ENCODE results near the gene PAPLN. TPM values are rescaled to one million over a fixed set of nuclear protein-coding genes. Genes with fewer than 3 reads are reported as not detected.
"Not testable (repeated sequence)": the region's sequence is repeated elsewhere in the genome, so short reads cannot be mapped to it uniquely, and the experiment has no call there.

PAPLN gene, protein sequence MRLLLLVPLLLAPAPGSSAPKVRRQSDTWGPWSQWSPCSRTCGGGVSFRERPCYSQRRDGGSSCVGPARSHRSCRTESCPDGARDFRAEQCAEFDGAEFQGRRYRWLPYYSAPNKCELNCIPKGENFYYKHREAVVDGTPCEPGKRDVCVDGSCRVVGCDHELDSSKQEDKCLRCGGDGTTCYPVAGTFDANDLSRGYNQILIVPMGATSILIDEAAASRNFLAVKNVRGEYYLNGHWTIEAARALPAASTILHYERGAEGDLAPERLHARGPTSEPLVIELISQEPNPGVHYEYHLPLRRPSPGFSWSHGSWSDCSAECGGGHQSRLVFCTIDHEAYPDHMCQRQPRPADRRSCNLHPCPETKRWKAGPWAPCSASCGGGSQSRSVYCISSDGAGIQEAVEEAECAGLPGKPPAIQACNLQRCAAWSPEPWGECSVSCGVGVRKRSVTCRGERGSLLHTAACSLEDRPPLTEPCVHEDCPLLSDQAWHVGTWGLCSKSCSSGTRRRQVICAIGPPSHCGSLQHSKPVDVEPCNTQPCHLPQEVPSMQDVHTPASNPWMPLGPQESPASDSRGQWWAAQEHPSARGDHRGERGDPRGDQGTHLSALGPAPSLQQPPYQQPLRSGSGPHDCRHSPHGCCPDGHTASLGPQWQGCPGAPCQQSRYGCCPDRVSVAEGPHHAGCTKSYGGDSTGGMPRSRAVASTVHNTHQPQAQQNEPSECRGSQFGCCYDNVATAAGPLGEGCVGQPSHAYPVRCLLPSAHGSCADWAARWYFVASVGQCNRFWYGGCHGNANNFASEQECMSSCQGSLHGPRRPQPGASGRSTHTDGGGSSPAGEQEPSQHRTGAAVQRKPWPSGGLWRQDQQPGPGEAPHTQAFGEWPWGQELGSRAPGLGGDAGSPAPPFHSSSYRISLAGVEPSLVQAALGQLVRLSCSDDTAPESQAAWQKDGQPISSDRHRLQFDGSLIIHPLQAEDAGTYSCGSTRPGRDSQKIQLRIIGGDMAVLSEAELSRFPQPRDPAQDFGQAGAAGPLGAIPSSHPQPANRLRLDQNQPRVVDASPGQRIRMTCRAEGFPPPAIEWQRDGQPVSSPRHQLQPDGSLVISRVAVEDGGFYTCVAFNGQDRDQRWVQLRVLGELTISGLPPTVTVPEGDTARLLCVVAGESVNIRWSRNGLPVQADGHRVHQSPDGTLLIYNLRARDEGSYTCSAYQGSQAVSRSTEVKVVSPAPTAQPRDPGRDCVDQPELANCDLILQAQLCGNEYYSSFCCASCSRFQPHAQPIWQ
- total RNA-seq (2014; rRNA removed; shearing (Covaris generic)), result 1.6 and 2.8 TPM in 2 replicates

DNA sequence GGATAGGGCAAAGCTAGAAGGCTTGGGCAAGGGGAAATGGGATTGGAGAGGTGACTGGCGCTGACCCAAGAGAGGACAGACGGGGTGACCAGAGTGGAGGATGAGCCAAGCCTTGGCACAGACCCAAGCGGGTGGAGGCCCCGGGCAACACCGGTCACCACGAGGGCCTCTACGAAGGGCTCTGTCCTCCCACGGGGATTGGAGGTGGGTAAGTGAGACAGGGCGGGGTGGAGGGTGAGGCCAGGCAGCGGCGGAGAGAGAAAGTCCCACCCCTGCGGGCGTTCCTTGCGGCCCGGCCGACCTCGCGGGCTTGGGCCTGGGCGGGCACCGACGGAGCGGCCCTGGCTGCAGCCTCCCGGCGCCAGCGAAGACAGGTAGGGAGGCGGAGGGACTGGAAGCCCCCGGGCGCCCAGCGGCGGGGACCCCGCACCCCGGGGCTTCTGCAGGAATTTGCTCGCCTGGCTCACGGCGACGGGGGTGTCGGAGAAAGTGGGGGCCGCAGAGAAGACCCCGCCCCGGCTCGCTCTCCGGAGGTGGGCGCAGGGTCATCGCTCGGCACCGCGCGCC lies at the start of gene PAPLN:
TSS of gene PAPLN (plus strand) at position 288 of the 567 bp plus-strand sequence. CDS start 2,273 bp downstream, outside the sequence.
- DNase-seq (ENCODE audit: low read depth), result peak; percentile 69

DNA sequence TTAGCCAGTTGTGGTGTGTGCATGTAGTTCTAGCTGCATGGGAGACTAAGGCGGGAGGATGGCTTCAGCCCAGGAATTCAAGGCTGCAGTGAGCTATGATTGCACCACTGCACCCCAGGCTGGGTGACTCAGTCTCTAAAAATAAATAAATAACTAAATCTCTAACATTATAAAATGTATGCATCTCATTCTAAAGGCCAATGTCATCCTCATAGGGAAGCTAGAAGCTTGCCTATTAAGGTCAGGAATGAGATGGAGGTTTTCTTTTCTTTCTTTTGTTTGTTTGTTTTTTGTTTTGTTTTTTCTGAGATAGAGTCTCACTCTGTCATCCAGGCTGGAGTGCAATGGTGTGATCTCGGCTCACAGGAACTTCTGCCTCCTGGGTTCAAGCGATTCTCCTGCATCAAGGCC lies 48.8 kb upstream of the PAPLN start:
- peak; percentile 52 for DNase-seq (ENCODE audit: low read depth)

DNA sequence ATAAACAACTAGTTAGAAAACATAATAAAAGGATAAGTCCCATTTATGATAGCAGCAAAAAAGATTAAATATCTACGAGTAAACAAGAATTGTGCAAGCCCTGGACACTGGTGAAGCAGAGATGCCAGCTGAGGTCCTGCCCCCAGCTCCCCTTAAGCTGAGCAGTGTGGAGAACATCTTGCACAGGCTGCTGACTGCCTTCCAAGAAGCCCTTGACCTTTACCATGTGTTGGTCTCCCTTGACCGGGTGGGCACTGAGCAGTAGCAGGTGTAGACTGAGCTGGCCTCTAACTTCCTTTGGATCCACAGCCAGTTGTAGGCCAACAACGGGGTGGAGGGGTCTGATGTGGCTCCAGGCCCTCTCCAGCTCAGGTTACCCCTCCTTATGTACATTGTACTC lies 47.7 kb upstream of the PAPLN start:
- DNase-seq (ENCODE audit: low read depth), result no peak

DNA sequence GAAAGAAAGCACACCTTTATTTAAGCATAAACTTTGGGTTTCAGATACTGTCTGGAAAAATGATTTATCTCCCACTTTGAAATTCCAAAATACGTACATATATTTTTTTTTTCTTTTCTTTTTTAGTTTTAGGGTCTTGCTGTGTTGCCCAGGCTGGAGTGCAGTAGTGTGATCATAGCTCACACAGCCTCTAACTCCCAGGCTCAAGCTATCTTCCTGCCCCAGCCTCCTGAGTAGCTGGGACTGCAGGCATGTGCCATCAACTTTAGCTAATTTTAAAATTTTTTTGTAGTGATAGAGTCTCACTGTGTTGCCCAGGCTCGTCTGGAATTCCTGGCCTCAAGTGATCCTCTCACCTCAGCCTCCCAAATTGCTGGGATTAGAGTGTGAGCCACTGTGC lies 45.9 kb upstream of the PAPLN start:
- no peak for DNase-seq (ENCODE audit: low read depth)

DNA sequence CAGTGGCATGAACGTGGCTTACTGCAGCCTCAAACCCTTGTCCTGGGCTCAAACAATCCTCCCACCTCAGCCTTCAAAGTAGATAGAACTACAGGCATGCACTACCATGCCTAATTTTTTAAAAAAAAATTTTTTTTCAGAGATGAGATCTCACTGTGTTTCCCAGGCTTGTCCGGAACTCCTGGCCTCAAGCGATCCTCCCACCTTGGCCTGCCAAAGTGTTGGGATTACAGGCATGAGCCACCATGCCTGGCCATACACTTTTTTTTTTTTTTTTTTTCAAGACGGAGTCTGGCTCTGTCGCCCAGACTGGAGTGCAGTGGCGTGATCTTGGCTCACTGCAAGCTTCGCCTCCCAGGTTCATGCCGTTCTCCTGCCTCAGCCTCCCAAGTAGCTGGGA lies 43.0 kb upstream of the PAPLN start:
- DNase-seq (ENCODE audit: low read depth), result not testable (repeated sequence)

DNA sequence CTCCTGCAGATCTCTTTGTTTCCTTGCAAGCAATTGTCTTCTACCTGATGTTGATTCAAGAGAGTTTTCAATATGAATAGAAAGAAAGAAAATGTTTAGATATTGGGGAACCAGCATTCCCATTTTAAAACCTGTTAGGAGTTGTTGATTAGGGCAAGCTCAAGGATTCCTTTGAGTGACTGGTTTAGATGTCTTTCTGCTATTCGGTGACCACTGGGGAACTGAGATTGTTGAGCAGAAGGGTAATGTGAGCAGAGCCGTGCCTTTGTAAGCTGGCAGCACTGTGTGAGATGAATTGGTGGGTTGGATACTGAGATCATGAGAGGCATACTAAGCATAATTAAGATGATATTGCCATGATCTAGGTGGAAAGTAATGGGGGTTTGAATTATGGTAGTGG lies 39.1 kb upstream of the PAPLN start:
- DNase-seq (ENCODE audit: low read depth), result no peak

DNA sequence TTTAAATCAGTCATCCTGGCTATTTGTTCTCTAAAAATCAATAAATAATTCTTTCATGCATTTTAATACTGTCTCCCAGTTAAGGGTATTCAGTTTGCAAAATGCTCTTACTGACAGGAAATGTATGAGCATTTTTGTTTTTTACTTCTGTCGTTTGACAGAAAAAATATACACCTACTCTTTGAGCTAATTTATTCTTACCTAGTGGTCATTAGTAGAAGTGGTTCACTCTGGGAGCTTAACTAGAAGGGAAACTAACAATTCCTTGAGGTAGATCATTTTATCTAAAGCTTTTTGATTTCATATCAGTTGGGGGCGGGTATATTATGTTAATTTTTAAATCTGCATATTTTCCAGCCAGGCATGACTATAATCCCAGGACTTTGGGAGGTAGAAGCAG lies 33.8 kb upstream of the PAPLN start:
- no peak for DNase-seq (ENCODE audit: low read depth)

DNA sequence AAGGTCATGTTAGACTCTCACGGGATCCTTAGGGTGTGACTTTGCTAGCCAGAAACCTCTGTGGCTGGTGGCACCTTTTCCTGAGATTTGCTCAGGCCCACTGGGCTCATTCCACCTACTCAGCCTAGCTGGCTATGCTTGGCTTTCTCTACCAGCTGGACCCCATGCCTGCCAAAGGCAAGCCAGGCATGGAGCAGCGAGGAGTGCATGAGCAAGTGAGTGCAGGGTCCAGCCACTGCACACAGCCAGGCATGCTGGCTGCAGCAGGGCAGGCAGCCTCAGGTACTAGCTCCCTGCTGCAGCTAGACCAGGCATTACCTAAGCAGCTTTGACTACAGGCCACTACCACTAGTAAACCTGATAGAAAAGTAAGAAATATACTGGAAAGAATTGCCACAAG lies 29.7 kb upstream of the PAPLN start:
- DNase-seq (ENCODE audit: low read depth), result no peak

DNA sequence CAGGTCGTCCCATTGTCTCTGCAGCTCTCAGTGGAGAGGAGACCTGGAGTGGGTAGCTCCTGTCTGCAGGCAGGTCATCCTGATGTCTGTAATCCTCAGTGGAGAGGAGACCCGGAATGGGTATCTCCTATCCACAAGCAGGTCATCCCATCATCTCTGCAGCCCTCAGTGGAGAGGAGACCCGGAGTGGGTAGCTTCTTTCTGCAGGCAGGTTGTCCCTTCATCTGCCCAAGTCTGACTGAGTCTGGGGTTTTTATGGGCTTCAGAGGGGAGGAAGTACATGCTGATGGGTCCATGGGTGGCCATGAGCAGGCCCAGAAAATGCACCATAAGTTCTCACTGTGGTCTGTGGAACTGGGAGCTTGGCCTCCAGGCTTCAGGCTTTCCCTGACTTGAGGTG lies 28.9 kb upstream of the PAPLN start:
- DNase-seq (ENCODE audit: low read depth), result no peak

DNA sequence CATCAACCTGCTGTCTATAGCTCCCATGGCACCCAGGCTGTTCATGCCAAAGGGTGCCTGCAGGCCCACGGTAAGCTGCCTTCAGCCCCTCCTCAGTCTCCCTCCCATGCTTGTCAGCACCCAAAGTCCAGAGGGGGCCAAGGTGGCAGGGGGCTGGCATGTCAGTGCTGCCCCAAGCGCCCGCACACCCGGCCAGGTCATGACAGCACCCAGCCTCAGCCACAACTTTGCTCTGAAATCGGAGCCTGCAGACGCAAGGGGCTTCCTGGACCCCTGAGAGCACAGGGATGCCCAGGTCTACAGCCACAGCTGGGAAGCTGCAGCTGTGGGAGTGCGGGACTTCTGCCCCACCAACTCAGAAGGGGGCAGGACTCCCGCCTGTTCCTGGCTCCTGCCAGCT lies 28.5 kb upstream of the PAPLN start:
- DNase-seq (ENCODE audit: low read depth), result no peak

DNA sequence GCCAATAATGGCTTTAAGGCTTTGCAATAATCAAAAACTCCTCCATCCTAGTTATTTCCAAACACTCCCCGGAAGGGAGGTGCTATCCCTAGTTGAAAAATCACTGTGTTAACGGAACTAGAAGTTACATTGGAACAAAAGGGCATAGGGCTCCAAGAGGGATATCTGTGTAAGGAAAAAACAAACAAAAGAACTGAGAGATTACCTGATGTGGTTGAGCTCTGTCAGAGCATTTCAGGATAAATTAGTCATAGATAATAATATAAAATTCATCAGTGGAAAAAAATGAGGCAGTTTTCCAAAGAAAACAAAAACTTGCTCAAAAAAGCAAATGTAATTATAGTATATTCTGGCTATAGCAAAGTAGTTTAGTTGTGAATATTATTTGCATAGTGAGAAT lies 27.4 kb upstream of the PAPLN start:
- DNase-seq (ENCODE audit: low read depth), result no peak

DNA sequence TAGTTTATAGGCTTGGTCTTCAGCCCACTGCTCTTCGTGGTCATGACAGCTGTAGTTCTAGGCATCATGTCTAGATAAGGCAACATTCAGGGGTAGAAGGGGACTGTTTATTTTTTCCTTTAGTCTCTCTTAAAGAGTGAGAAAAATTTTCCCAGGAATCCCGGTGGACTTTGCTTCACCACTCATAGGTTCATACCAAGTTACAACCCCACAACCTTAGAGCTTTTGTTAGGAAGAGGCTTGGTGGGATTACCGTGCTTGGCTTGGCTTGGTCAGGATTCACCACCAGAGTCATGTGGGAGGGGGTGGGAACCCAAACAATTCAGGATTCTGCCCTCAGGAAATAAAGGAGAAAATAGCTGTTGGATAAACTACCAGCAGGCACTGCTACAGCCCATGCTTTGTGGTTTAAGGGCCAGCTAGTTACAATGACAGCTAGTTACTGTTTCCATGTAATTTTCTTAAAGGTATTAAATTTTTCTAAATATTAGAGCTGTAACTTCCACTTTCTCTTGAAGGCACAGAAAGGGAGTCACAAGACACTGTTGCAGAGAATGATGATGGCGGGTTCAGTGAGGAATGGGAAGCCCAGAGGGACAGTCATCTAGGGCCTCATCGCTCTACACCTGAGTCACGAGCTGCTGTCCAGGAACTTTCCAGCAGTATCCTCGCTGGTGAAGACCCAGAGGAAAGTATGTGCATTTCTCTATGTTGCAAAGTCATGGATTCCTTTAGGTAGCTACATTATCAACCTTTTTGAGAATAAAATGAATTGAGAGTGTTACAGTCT lies 25.9 kb upstream of the PAPLN start:
- peak; percentile 19 for DNase-seq (ENCODE audit: low read depth)

DNA sequence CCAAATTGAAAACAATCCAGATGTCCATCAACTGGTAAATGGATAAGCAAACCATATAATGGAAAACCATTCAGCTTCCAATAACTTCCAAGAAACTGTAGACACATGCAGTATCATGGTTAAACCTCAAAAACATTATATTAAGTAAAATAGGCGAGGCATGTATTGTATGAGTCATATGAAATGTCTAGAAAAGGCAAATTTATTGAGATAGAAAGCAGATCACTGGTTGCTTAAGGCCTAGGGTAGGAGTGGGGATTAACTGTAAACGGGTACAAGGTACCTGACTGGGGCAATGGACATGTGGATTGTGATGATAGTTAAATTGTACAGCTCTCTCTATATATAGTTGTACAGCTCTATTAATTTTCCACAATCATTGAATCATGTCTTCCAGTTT lies 21.3 kb upstream of the PAPLN start:
- no peak for DNase-seq (ENCODE audit: low read depth)

DNA sequence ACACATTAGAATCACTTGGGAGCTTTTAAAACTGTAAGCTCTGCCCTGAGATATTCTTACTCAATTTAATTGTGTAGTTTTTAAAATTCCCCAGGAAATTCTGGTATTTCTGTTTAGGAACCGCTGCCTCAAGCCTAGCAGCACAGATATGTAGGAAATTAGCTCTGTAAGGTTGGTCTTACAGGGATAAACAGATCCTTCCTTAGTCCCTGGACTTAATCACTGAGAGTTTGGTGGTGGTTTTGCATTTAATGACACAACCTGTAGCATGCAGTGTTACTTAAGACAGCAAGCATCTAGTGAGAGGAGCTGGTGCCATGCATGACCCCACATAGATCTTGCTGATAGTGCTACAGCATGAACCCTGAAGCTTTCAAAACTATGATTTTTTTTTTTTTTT lies 19.9 kb upstream of the PAPLN start:
- no peak for DNase-seq (ENCODE audit: low read depth)

DNA sequence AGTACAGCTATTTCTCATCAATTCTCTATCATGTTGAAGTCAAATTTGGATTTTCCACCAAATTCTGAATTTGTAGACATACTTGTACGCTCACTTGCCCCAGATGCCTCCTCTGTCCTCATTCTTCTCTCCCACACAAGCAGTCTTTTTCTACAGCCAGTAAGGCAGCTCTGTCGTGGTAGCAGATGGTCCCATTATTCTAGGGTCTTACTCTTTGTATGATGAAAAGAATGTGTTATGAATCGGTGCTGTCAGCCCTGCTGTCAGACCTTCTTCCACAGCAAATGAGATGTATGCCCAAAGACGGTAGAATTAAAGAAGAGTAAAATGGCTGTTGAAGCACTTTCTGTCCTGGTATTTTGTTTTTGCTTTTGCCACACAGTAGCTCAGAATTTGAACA lies 17.2 kb upstream of the PAPLN start:
- DNase-seq (ENCODE audit: low read depth), result no peak

DNA sequence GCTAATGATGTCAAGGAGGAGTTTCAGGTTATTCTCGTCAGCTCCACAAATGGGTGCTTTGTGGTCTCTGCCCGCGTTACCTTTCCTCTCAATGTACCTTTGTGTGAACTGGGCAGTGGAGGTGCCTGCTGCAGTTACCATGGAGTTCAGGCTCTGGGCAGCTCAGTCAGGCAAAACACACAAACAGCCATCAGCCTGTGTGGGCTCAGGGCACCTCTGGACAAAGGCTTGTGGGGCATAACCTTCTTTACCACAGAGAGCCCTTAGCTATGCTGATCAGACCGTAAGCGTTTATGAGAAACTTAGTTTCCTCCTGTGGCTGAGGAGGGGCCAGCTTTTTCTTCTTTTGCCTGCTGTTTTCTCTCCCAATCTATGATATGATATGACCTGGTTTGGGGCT lies 16.7 kb upstream of the PAPLN start:
- no peak for DNase-seq (ENCODE audit: low read depth)

DNA sequence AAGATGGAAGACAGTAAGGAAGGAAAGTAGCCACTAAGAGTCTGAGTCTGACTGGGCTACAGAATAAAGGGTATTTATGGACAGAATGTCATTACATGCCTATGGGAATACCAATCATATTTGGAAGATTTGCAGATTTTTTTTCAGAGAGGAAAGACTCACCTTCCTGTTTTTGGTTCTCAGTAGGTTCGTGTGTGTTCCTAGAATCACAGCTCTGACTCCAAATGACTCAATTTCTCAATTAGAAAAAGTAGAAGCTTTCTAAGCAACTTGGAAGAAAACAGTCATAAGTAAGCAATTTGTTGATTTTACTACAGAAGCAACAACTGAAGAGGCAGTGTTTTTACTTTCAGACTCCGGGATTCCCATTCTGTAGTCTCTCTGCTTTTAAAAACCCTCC lies 15.4 kb upstream of the PAPLN start:
- no peak for DNase-seq (ENCODE audit: low read depth)

DNA sequence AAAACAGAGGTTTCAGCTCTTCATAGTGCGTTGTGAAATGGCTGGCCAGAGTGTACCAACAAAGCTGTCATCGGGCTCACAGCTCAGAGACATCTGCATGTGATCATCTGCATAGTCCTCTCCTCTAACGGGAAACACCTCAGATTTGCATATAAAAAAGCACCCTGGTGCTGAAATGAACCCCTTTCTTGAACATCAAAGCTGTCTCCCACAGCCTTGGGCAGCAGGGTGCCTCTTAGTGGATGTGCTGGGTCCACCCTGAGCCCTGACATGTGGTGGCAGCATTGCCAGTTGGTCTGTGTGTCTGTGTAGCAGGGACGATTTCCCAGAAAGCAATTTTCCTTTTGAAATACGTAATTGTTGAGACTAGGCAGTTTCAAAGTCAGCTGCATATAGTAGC lies 14.3 kb upstream of the PAPLN start:
- no peak for DNase-seq (ENCODE audit: low read depth)

DNA sequence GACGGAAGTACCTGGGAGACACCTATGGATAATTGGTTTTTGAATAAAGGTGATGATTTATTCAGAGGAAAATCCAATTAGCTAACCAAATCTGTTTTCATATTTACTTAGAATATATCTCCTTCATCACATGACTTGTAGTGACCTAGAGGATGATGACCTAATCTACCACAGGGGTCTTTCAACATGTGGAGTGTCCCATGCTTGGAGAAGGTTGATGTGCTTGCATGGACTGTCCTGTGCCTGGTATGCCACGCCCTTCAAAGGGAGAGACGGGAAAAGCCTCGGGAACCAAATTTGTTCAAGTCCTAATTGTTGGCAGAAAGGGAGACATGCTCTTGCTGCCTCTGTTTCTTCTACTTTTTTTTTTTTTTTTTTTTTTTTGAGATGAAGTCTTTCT lies 11.8 kb upstream of the PAPLN start:
- DNase-seq (ENCODE audit: low read depth), result no peak

DNA sequence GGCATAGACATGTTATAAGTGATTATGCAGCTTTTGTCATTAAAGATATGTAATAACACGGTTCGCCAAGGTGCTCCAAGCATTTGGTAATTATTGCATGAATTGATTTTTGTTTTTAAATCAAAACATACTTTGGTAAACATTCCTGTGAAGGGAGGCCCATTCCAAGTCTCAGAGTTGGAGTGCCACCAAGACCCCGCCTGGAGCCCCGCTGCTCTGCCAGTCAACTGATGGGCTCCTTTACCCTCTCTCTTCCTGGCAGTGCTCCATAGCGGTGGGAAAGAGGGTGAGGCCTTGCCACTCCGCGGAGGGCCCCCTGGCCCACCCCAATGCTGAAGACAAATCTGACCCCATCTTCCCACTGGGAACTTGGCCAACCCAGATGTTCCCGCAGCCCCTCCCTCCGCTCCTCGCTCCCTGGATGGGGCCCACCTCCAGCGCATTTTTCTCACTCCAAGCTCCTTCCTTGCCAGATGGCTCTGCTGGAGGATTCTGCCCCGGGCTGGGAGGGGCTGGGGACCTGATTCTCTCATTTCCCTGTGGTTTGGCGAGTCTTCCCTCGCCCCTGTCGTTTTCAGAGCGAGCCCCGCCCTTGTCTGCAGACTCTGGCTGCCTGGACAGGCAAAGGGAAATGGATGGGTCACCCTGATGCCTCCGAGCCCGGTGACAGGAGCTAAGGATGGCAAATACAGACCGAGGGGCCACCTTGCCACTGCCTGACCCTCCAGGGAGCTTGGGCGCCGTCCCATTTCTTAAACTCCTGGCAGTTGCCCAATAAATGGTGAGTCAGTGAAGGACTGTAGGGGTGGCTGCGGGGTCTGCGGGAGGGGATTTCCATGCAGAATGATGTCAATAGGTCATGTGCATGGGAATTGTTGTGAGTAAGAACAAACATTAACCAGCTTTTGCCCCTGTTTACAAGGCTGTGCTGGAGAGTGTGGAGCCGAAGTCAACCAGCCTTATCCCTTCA lies 9.2 kb upstream of the PAPLN start:
- DNase-seq (ENCODE audit: low read depth), result peak; percentile 91

Data from RPMI7951 (cell line).